GM12878 (cell line): ENCODE measurements around the gene RANBP3. TPM values are rescaled to one million over a fixed set of nuclear protein-coding genes. Genes with fewer than 3 reads are reported as not detected.

ENCODE experiments used
- BACH1 ChIP-seq: fragments of 450-650 bp; IDR thresholded peaks from 2 replicates; pipeline ENCODE4 v1.6.1; 2017; ENCODE audit warnings: mild to moderate bottlenecking, borderline replicate concordance
- CEBPZ ChIP-seq: fragments of 150-350 bp; IDR thresholded peaks from 2 replicates; pipeline ENCODE4 v1.6.1; 2016; ENCODE audit warnings: low read depth, low read length
- JUNB ChIP-seq: IDR thresholded peaks from 2 replicates; pipeline ENCODE4 v1.6.1; 2016; ENCODE audit warnings: antibody characterized with exemption, mild to moderate bottlenecking
- STAT3 ChIP-seq: IDR thresholded peaks from 2 replicates; pipeline ENCODE4 v1.6.1; 2011; ENCODE audit warnings: low read depth, low read length, improper control_type of control experiment
- TBL1XR1 ChIP-seq: IDR thresholded peaks from 2 replicates; pipeline ENCODE4 v1.6.1; 2012; ENCODE audit warnings: low read depth, low read length, improper control_type of control experiment
- polyA plus RNA-seq, 11 experiments: library from polyadenylated mRNA; depleted of rRNA in 4 of 11; unstranded in 6 of 11; stranded (reverse) in 5 of 11; fragments of >200 nt; fragmentation: Nextera tagmentation in 4 of 11; fragmentation: Illumina TruSeq in 1 of 11; extraction: Ambion mirVana in 4 of 11; extraction: Trizol in 1 of 11; gene quantifications; 1 replicate in 1 of 11; 2 replicates in 10 of 11; pipeline versions ENCODE4 v1.2.1 to v1.2.3, GENCODE V29; 2011 to 2016; ENCODE audit warnings: inconsistent platforms in 2 of 11, missing spikeins in 2 of 11, low read depth in 1 of 11
- total RNA-seq, 4 experiments: library from RNA; depleted of rRNA in 3 of 4; stranded (reverse); fragments of >200 nt in 3 of 4; fragmentation: Illumina TruSeq in 1 of 4; extraction: Trizol in 1 of 4; gene quantifications; 2 replicates each; pipeline versions ENCODE4 v1.2.1 to v1.2.3, GENCODE V29; 2013 to 2021
- TF ChIP-seq, protein P1 (sequence below), 3 experiments: IDR thresholded peaks in 2 of 3; conservative IDR thresholded peaks in 1 of 3; 2 replicates each; pipeline ENCODE4 v1.5.1; 2011; ENCODE audit warnings: low read depth in 3 of 3, low read length in 3 of 3, mild to moderate bottlenecking in 3 of 3, control low read depth in 2 of 3, moderate library complexity in 2 of 3, inconsistent platforms in 1 of 3, mixed read lengths in 1 of 3; ENCODE audit not compliant: control insufficient read depth in 2 of 3, insufficient read depth in 1 of 3; ENCODE audit errors: extremely low read depth in 1 of 3

RANBP3 gene
- total and polyA plus RNA-seq, 10 of the 15 experiments (the other 5 are each of a cell fraction or from before 2014, with no cell fraction given): 1.1 to 81.6 (median 60.0) TPM

GRCh38 chr19:5893296-5893903 is 84.5 kb downstream of the RANBP3 start (continued):
- TF ChIP-seq JUNB (no peak), CEBPZ (no peak), STAT3 (no peak), TBL1XR1 (no peak), BACH1 (no peak)
- TF ChIP-seq, protein P1, sequence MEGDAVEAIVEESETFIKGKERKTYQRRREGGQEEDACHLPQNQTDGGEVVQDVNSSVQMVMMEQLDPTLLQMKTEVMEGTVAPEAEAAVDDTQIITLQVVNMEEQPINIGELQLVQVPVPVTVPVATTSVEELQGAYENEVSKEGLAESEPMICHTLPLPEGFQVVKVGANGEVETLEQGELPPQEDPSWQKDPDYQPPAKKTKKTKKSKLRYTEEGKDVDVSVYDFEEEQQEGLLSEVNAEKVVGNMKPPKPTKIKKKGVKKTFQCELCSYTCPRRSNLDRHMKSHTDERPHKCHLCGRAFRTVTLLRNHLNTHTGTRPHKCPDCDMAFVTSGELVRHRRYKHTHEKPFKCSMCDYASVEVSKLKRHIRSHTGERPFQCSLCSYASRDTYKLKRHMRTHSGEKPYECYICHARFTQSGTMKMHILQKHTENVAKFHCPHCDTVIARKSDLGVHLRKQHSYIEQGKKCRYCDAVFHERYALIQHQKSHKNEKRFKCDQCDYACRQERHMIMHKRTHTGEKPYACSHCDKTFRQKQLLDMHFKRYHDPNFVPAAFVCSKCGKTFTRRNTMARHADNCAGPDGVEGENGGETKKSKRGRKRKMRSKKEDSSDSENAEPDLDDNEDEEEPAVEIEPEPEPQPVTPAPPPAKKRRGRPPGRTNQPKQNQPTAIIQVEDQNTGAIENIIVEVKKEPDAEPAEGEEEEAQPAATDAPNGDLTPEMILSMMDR (IDR thresholded peaks at IDR 0.05 in 2 of 3, conservative IDR thresholded peaks at IDR 0.05 in 1 of 3; ENCODE audit: control insufficient read depth in 2 of 3, extremely low read depth in 1 of 3, insufficient read depth in 1 of 3, low read depth in 3 of 3, low read length in 3 of 3): no peak
